Uterus (tissue), 2 donors: Measurements from ENCODE around the gene CSNK2B.

Experiments used
- CTCF ChIP-seq, 4 experiments: fragments of 200-600 bp in 2 of 4; fragments of 450-650 bp in 2 of 4; sonication (generic) in 2 of 4; IDR thresholded peaks; one replicate each; pipeline ENCODE4 v1.5.1; 2016 to 2019; ENCODE audit warnings: antibody characterized with exemption in 4 of 4, mild to moderate bottlenecking in 2 of 4, moderate library complexity in 1 of 4
- POLR2A ChIP-seq, 2 donors: fragments of 450-650 bp; IDR thresholded peaks; one replicate each; pipeline ENCODE4 v1.6.1; 2016; ENCODE audit warnings: antibody characterized with exemption in 2 of 2, mild to moderate bottlenecking in 1 of 2, moderate library complexity in 1 of 2

DNA sequence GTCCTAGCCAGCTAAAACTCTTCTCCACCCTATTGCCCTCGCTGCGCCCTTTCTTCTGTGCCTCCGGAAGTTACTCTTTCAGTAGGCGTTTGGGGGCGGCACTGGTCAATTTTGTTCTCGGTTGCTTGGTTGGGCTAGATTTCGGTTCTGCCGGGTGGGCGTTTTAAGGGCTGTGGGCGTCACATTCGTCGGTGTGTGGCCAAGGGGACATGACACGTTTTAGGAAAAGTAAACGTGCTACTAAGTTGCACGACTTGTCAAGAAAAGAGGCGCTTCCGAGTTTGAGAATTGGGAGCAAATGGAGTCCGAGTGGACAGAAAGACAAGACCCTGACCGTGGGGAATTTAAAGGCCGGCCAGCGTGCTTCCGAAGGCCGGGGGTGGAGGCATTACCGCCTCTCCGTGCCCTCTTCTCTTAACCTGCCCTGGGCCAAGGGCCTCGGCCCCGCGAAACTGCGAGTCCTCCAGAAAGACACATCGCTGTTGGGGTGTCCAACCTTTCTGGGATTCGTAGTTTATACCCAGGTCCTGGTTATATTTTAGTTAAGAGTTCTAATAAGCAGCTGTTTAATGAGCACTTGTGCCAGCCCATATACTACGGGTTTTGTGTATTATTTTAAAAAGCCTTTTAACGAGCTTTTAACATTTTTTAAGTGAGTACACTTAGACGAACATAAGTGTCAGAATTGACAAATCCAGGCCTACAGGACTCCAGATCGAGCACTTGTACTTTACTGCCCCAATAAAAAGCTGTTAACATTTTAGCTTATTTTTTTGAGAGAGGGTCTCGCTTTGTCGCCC, 12.8 kb upstream of the CSNK2B start:
- TF ChIP-seq CTCF (IDR thresholded peaks at IDR 0.05): peak in 1 of 4 experiments; percentile 23
- TF ChIP-seq POLR2A (IDR thresholded peaks at IDR 0.05): peak in 1 of 2 donors; percentile 68
